Esophagus squamous epithelium (tissue), 4 donors: ENCODE results near the gene CHST11.

ENCODE experiments used
- CTCF ChIP-seq, 6 experiments: fragments of 450-650 bp in 4 of 6; fragments of 200-600 bp in 2 of 6; sonication (generic) in 2 of 6; IDR thresholded peaks; one replicate each; pipeline ENCODE4 v1.5.1; 2016 to 2019; ENCODE audit warnings: antibody characterized with exemption in 6 of 6, mild to moderate bottlenecking in 4 of 6, moderate library complexity in 4 of 6
- POLR2A ChIP-seq, 4 donors: fragments of 450-650 bp; IDR thresholded peaks; one replicate each; pipeline ENCODE4 v1.6.1; 2017; ENCODE audit warnings: antibody characterized with exemption in 4 of 4, mild to moderate bottlenecking in 4 of 4, moderate library complexity in 3 of 4

GRCh38 chr12:104562763-104563162 is 106.0 kb downstream of the CHST11 start:
- TF ChIP-seq POLR2A (IDR thresholded peaks at IDR 0.05) (no peak), CTCF (IDR thresholded peaks at IDR 0.05) (no peak)
